TTC549 (cell line): ENCODE results near the gene CA5B.
"Not testable (repeated sequence)": the region's sequence is repeated elsewhere in the genome, so short reads cannot be mapped to it uniquely, and the experiment has no call there.

Experiments used
- FAIRE-seq: peaks from 2 replicates; lab custom pipeline; 2012; peaks lifted over from hg19 to GRCh38; lab: Jason Lieb, UNC

Gene CA5B

GRCh38 chrX:15737959-15738902 lies at the start of gene CA5B:
Gene CA5B (plus strand): TSS chrX:15738270. CDS start chrX:15750024, 11,754 bp downstream.
- FAIRE-seq: no peak

GRCh38 chrX:15694941-15695451 lies 43.1 kb upstream of the CA5B start:
- no peak for FAIRE-seq

- FAIRE-seq: no peak
These were observed 41.6 kb upstream of the CA5B start for GRCh38 chrX:15696516-15696915.

- no peak for FAIRE-seq
These were observed 35.3 kb upstream of the CA5B start for GRCh38 chrX:15702488-15703371.

GRCh38 chrX:15703809-15704208 lies 34.3 kb upstream of the CA5B start:
- not testable (repeated sequence) for FAIRE-seq

GRCh38 chrX:15704273-15704672 lies 33.8 kb upstream of the CA5B start:
- not testable (repeated sequence) for FAIRE-seq

- FAIRE-seq: no peak
These were observed 23.5 kb upstream of the CA5B start for GRCh38 chrX:15714529-15714928.

- no peak for FAIRE-seq
These were observed 19.6 kb upstream of the CA5B start for GRCh38 chrX:15718283-15718970.

GRCh38 chrX:15719324-15719968 lies 18.6 kb upstream of the CA5B start:
- peak; percentile 38 for FAIRE-seq

GRCh38 chrX:15721911-15722310 lies 16.2 kb upstream of the CA5B start:
- no peak for FAIRE-seq

GRCh38 chrX:15723887-15724517 lies 14.1 kb upstream of the CA5B start:
- no peak for FAIRE-seq

GRCh38 chrX:15724911-15725310 lies 13.2 kb upstream of the CA5B start:
- FAIRE-seq: no peak

- FAIRE-seq: not testable (repeated sequence)
These were observed 6.7 kb upstream of the CA5B start for GRCh38 chrX:15731368-15731767.

GRCh38 chrX:15737190-15737958 lies 696 bp upstream of the CA5B start:
- FAIRE-seq: no peak

GRCh38 chrX:15739886-15740285 lies 1.8 kb downstream of the CA5B start:
- no peak for FAIRE-seq

- no peak for FAIRE-seq
These were observed 6.3 kb downstream of the CA5B start for GRCh38 chrX:15744181-15744867.

- FAIRE-seq: no peak
These were observed 7.1 kb downstream of the CA5B start for GRCh38 chrX:15745179-15745578.

GRCh38 chrX:15746651-15747050 lies 8.6 kb downstream of the CA5B start:
- FAIRE-seq: not testable (repeated sequence)

- FAIRE-seq: no peak
These were observed 9.6 kb downstream of the CA5B start for GRCh38 chrX:15747626-15748173.
